ENCODE results near the gene LIN7B.

The LIN7B gene

DNA sequence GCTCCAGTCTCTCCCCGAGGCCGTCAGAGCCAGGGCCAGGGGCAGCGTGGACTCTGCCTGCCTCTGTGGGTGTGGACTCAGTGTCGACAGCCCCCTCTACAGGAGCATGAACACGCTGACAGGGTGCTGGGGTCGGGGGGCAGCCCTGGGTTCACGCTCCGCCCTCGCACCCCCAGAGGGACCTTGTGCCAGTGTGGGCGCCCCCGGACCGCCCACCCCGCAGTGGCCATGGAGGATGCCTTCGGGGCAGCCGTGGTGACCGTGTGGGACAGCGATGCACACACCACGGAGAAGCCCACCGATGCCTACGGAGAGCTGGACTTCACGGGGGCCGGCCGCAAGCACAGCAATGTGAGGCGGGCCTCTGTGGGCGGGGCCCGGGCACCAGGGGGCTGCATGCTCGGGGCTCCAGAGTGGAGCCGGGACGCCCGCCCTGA, 51.7 kb downstream of the LIN7B start:
- DNase-seq (ENCODE audit: low spot score): no peak

DNA sequence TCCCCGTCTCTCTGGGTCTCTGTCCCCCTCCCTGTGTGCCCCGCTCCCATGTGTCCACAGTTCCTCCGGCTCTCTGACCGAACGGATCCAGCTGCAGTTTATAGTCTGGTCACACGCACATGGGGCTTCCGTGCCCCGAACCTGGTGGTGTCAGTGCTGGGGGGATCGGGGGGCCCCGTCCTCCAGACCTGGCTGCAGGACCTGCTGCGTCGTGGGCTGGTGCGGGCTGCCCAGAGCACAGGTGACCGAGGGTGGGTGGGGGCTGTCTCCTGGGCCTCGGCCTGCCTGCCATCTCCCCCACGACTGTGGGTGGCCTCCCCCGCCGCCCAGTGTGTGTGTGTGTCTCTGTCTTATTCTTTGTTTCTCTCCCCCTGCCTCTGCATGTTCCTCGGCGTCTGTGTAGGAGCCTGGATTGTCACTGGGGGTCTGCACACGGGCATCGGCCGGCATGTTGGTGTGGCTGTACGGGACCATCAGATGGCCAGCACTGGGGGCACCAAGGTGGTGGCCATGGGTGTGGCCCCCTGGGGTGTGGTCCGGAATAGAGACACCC, 53.8 kb downstream of the LIN7B start:
- DNase-seq (ENCODE audit: low spot score): no peak
